Loucy (cell line): ENCODE measurements around the gene SLC35F1.

Experiments used
- H2AFZ ChIP-seq: fragments of 200-600 bp; sonication (generic); 2 replicates; pipeline ENCODE4 v1.6.0; 2016; ENCODE audit warnings: antibody characterized with exemption, mild to moderate bottlenecking, low read length, moderate library complexity
- H3F3A ChIP-seq: fragments of 200-600 bp; 2 replicates; pipeline ENCODE4 v1.6.0; 2016; ENCODE audit warnings: antibody characterized with exemption, low read depth, mild to moderate bottlenecking
- H3K27me3 ChIP-seq: fragments of 200-600 bp; sonication (generic); 2 replicates; pipeline ENCODE4 v1.6.1; 2014; ENCODE audit warnings: low read length, mild to moderate bottlenecking; ENCODE audit not compliant: insufficient read depth, poor library complexity, severe bottlenecking
- H3K36me3 ChIP-seq: fragments of 200-600 bp; sonication (generic); 2 replicates; pipeline ENCODE4 v1.6.1; 2016; ENCODE audit warnings: low read length; ENCODE audit not compliant: insufficient read depth
- H3K4me1 ChIP-seq: fragments of 200-600 bp; sonication (generic); 2 replicates; pipeline ENCODE4 v1.5.1; 2014; ENCODE audit warnings: low read length, mild to moderate bottlenecking; ENCODE audit not compliant: insufficient read depth, poor library complexity, severe bottlenecking
- H3K4me2 ChIP-seq: fragments of 200-600 bp; sonication (generic); 2 replicates; pipeline ENCODE4 v1.6.0; 2014; ENCODE audit warnings: antibody characterized with exemption, low read length, low read depth, mild to moderate bottlenecking; ENCODE audit not compliant: poor library complexity, severe bottlenecking
- H3K4me3 ChIP-seq: fragments of 200-600 bp; sonication (generic); 2 replicates; pipeline ENCODE4 v1.5.1; 2014; ENCODE audit warnings: low read length, mild to moderate bottlenecking, mixed read lengths; ENCODE audit not compliant: poor library complexity, severe bottlenecking
- H3K79me2 ChIP-seq: fragments of 200-600 bp; sonication (generic); 2 replicates; pipeline ENCODE4 v1.6.1; 2014; ENCODE audit warnings: low read length; ENCODE audit not compliant: insufficient read depth
- H3K9ac ChIP-seq: fragments of 200-600 bp; sonication (generic); 2 replicates; pipeline ENCODE4 v1.6.0; 2014; ENCODE audit warnings: mild to moderate bottlenecking, low read depth, low read length, moderate library complexity; ENCODE audit not compliant: poor library complexity, severe bottlenecking
- H3K9me2 ChIP-seq: fragments of 200-600 bp; sonication (generic); replicated peaks from 2 replicates; pipeline ENCODE4 v1.6.1; 2016; ENCODE audit warnings: low read depth, low read length, mixed read lengths
- H3K9me3 ChIP-seq: fragments of 200-600 bp; sonication (generic); 2 replicates; pipeline ENCODE4 v1.6.1; 2014; ENCODE audit warnings: mild to moderate bottlenecking, antibody characterized with exemption, low read length, low read depth; ENCODE audit not compliant: insufficient read depth
- H4K20me1 ChIP-seq: fragments of 200-600 bp; sonication (generic); 2 replicates; pipeline ENCODE4 v1.6.0; 2014; ENCODE audit warnings: antibody characterized with exemption, low read length, mild to moderate bottlenecking; ENCODE audit not compliant: insufficient read depth, poor library complexity, severe bottlenecking
- EZH2phosphoT487 ChIP-seq: fragments of 200-600 bp; IDR thresholded peaks from 2 replicates; pipeline ENCODE4 v1.6.1; 2018; ENCODE audit warnings: antibody characterized with exemption, mild to moderate bottlenecking, moderate library complexity, borderline replicate concordance
- TF ChIP-seq, protein P1 (sequence below): fragments of 200-600 bp; sonication (generic); conservative IDR thresholded peaks from 2 replicates; pipeline ENCODE4 v1.5.1; 2014; ENCODE audit warnings: mild to moderate bottlenecking, antibody characterized with exemption, low read length

SLC35F1 gene

DNA sequence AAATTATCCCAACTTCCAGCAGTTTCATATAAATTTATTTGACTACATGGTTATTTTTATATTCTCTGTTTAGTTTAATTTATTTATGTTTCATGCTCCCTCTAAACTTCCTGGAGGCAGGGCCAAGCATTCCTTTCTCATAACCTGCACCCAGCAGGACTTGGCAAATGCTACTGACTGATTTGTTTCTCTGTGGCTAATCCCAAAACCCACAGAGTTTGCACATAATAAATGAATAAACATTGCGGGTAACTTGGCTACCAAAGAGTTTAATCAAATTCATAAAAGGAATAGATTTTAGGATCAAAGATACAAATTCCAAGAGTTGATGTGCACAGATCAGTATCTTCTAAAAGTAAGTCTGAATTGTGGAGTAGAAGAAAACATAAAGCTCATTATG, 239.5 kb downstream of the SLC35F1 start:
- no peak overlapping the region for H3K9ac ChIP-seq
- peaks cover 4% of the 10 kb centered on the region for H3K4me1 ChIP-seq
- no peaks in the 10 kb centered on the region for H3K9me2 ChIP-seq
- H3F3A ChIP-seq: no peaks in the 10 kb centered on the region
- no peak overlapping the region for H2AFZ ChIP-seq
- no peaks in the 10 kb centered on the region for H3K9me3 ChIP-seq
- no peak overlapping the region for H3K4me3 ChIP-seq
- no peaks in the 10 kb centered on the region for H3K79me2 ChIP-seq
- no peaks in the 10 kb centered on the region for H3K36me3 ChIP-seq
- H3K4me2 ChIP-seq: no peak overlapping the region
- no peaks in the 10 kb centered on the region for H3K27me3 ChIP-seq
- TF ChIP-seq, protein P1, sequence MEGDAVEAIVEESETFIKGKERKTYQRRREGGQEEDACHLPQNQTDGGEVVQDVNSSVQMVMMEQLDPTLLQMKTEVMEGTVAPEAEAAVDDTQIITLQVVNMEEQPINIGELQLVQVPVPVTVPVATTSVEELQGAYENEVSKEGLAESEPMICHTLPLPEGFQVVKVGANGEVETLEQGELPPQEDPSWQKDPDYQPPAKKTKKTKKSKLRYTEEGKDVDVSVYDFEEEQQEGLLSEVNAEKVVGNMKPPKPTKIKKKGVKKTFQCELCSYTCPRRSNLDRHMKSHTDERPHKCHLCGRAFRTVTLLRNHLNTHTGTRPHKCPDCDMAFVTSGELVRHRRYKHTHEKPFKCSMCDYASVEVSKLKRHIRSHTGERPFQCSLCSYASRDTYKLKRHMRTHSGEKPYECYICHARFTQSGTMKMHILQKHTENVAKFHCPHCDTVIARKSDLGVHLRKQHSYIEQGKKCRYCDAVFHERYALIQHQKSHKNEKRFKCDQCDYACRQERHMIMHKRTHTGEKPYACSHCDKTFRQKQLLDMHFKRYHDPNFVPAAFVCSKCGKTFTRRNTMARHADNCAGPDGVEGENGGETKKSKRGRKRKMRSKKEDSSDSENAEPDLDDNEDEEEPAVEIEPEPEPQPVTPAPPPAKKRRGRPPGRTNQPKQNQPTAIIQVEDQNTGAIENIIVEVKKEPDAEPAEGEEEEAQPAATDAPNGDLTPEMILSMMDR: no peak
- no peak for TF ChIP-seq EZH2phosphoT487
- no peaks in the 10 kb centered on the region for H4K20me1 ChIP-seq

DNA sequence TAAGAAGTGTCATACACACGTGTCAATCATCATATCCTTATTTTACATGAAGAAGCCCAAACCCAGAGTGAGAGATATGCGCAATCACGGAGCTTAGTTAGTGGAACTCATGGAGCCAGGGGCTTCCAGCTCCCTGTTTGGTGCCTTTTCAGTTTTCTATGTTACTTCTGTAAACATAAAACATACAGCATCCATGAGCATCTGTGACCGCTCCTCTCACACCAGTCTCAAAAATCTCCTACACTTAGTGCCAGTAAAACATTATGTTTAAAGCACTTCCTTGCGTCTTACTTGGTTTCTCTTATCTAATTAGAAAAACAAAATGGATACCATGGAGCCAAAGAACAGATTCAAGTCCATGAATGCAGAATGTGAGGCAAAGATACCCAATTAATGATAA, 240.4 kb downstream of the SLC35F1 start:
- TF ChIP-seq, protein P1: no peak
- TF ChIP-seq EZH2phosphoT487: no peak
- H3K4me3 ChIP-seq: no peak overlapping the region

DNA sequence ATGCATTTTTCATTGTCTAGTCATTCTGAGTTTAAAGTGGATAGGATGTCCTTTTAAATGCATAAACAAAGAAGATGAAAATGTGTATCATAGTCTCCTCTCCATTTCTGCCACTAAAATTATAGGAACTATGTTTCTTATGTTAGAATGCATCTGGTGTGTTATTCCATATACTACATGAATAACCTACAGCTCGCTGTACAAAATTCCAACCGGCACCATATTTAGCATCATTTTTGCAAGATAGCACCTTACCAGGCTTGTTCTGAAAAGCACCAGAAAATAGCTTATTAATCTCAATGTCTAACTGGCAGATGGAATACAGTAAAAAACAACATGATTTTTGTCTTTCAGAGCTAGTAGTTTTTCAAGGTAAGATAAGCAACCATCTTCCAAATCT, 241.5 kb downstream of the SLC35F1 start:
- H3K9me3 ChIP-seq: no peaks in the 10 kb centered on the region
- H3K27me3 ChIP-seq: no peaks in the 10 kb centered on the region
- no peak overlapping the region for H3K4me3 ChIP-seq
- TF ChIP-seq, protein P1: no peak
- no peak for TF ChIP-seq EZH2phosphoT487
- no peaks in the 10 kb centered on the region for H3K36me3 ChIP-seq
- H3K4me2 ChIP-seq: no peak overlapping the region
- H3K9me2 ChIP-seq: no peaks in the 10 kb centered on the region
- H4K20me1 ChIP-seq: no peaks in the 10 kb centered on the region
- no peak overlapping the region for H2AFZ ChIP-seq
- H3K4me1 ChIP-seq: peaks cover 4% of the 10 kb centered on the region
- H3K9ac ChIP-seq: no peak overlapping the region
- no peaks in the 10 kb centered on the region for H3K79me2 ChIP-seq
- no peaks in the 10 kb centered on the region for H3F3A ChIP-seq

More for the DNA sequence above, 240.4 kb downstream of the SLC35F1 start:
- no peaks in the 10 kb centered on the region for H3K27me3 ChIP-seq
- no peaks in the 10 kb centered on the region for H3K9me2 ChIP-seq
- H3F3A ChIP-seq: no peaks in the 10 kb centered on the region
- no peak overlapping the region for H3K4me2 ChIP-seq
- H3K79me2 ChIP-seq: no peaks in the 10 kb centered on the region
- no peaks in the 10 kb centered on the region for H3K9me3 ChIP-seq
- H3K9ac ChIP-seq: no peak overlapping the region
- no peaks in the 10 kb centered on the region for H3K36me3 ChIP-seq
- no peaks in the 10 kb centered on the region for H4K20me1 ChIP-seq
- peaks cover 4% of the 10 kb centered on the region for H3K4me1 ChIP-seq
- H2AFZ ChIP-seq: no peak overlapping the region
